NB4 (cell line): ENCODE measurements around the gene OTOP3.

Experiments
- CTCF ChIP-seq: IDR thresholded peaks from one replicate; pipeline ENCODE4 v1.5.1; 2012; ENCODE audit warnings: low read depth, low read length
- MAX ChIP-seq: IDR thresholded peaks from 2 replicates; pipeline ENCODE4 v1.6.1; 2011; ENCODE audit warnings: low read depth, low read length
- MYC ChIP-seq: IDR thresholded peaks from 2 replicates; pipeline ENCODE4 v1.6.1; 2011; ENCODE audit warnings: low read depth, low read length
- POLR2A ChIP-seq: IDR thresholded peaks from 2 replicates; pipeline ENCODE4 v1.6.1; 2011; ENCODE audit warnings: mild to moderate bottlenecking; ENCODE audit not compliant: insufficient read length; ENCODE audit errors: extremely low read depth

- no peak for TF ChIP-seq CTCF
- no peak for TF ChIP-seq POLR2A
- no peak for TF ChIP-seq MYC
- no peak for TF ChIP-seq MAX
These were observed 56.5 kb downstream of the OTOP3 start for GRCh38 chr17:74992223-74992622.
